Caki2 (cell line): ENCODE data around the gene AJM1. TPM values are rescaled to one million over a fixed set of nuclear protein-coding genes. Genes with fewer than 3 reads are reported as not detected.
A peak's percentile ranks its signal among the peaks of the same experiment; 100 is the strongest.
"Not testable (repeated sequence)": the region's sequence is repeated elsewhere in the genome, so short reads cannot be mapped to it uniquely, and the experiment has no call there.

ENCODE experiments used
- DNase-seq: peaks from one replicate; pipeline ENCODE4 v3.0.0-alpha.2; 2015; ENCODE audit warnings: low read depth
- in situ Hi-C: cut with HindIII; loops from 2 replicates; pipeline ENCODE4 v1.10.0; 2016; ENCODE audit warnings: low sequenced_read_pairs, low pct_unique_long_range_greater_than_20kb, mixed read lengths
- total RNA-seq: library from RNA; depleted of rRNA; stranded (reverse); fragments of >200 nt; shearing (Covaris generic); gene quantifications from 2 replicates; pipeline ENCODE4 v1.2.3, GENCODE V29; 2014; ENCODE audit warnings: low replicate concordance; rRNA removed

AJM1 gene
- 1.3 and 1.7 TPM in 2 replicates for total RNA-seq

DNA sequence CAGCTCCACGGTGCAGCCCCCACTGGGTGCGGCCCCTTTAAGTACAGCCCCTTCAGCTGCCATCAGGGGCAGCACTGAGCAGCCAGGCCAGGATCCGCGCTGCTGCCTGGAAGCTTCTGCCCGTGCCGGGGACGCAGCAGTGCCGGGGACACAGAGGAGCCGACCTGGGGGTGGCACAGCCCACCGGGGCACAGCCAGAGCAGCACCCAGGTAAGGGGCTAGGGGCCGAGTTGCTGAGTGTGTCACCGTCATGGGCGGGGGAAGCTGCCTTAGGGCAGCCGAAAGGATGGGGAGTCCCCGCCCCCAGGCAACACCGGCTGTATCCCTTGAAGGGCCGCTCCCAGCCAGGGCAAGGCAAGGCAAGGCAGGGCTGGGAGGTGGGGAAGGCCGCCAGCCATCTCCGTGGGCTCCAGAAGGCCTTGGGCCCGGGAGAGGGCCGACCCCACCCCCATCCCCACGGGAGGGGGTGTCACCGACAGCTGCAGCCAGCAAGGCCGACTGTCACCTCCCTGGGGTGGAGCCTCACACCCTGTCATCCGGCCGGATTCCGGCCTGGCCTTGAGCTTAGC lies at the start of gene AJM1:
TSS of gene AJM1 (plus strand) at position 99 of the 569 bp plus-strand sequence. CDS start 1,937 bp downstream, outside the sequence.
- in situ Hi-C loops = not testable (repeated sequence)
- peak; percentile 70 for DNase-seq

DNA sequence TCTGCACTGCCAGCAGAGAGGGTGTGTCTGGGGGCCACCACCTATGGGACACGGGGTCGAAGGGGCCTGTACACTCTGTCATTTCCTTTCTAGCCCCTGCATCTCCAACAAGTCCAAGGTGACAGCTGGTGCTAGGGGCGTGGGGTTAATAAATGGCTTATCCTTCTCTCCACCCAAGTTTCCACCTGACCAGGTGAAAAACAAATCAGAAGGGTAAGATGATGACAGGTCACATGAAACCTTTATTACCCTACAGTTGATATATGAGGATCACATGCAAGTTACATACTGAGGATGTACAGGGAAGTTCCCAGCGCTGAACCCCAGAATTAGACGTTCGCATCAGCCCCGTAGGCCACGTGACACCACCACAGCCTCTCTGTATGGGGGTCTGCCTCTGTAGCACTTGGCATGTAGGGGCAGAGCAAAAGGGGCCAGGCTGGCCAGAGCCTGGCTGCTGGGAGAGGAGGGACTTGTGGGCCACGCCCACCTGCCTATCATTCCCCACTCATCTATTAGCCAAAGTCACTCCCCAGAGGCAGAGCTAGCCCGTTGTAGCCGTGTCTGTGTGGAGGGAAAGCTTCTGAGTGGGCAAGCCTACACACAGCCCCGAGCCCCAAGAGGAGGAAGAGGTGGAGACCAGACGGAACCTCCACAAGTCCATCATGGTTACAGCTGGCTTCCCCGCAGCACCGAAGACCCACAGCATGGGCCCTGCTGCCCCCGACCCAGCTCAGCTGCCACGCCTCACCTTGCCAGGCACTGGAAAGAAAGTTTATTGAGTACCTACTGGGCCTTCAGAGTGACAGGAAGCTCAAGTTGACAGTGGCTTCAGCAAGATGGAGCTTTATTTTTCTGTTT lies 49.0 kb upstream of the AJM1 start:
- DNase-seq = peak; percentile 50
- in situ Hi-C loops = no loop called here

DNA sequence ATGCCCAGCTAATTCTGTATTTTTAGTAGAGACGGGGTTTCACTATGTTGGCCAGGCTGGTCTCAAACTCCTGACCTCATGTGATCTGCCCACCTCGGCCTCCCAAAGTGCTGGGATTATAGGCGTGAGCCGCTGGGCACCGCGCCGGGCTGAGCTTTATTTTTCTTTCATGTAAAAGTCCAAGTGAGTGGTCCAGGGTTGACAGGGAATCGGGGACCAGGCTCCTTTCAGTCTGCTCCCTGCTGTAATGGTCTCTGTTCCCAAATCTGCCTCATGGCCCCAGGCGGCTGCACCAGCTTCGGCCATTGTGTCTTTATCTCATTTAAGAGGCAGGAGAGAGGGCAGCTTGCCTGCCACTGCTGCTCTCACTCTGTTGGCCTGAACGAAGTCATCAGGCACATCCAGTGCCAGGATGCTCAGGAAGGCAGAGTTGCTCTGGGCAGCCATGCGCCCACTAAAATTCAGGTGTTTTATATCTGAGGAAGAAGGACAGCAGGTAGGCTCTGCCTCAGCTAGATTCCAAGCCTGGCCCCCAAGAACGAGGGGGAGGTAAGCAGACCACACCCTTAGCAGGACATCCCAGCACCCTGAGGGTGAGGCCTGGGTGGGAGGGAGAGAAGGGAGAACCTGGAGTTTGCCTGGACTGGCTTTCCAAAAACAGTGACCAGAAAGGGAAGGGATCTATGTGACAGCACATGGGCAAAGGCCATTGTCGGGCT lies 47.8 kb upstream of the AJM1 start:
- in situ Hi-C loops = no loop called here
- DNase-seq = no peak

DNA sequence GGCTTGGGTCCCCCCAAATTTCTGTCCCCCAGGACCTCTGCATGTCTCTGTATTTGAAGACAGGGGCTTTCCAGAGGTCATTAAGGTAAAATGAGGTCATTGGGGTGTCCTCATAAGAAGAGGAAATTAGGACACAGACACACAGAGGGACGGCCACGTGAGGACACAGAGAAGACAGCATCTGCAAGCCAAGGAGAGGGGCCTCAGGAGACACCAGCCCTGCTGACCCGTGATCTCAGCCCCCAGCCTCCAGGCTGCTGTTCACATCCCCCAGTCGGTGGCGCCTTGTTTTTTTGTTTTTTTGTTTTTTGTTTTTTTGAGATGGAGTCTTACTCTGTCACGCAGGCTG lies 47.3 kb upstream of the AJM1 start:
- in situ Hi-C loops = no loop called here

DNA sequence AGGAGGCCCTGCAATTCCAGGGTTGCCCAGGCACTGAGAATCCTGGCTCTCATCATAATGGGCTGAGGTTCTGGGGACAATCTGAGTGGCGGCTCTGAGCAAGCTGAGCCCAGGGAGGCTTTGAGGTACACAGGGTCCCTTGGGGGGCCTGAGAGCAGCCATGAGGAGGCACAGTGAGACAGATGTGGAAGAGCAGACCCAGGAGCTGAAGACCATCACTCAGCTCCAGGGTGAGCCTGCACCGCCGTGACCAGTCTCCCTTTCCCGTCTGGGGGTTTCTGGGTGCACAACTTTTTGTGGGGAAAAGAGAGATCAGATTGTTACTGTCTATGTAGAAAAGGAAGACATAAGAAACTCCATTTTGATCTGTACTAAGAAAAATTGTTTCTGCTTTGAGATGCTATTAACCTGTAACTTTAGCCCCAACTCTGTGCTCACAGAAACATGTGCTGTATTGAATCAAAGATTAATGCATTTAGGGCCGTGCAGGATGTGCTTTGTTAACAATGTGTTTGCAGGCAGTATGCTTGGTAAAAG lies 46.0 kb upstream of the AJM1 start, which contains the start of gene CCDC183:
TSS of gene CCDC183 (plus strand) at position 101 of the 537 bp plus-strand sequence. CDS start at position 161, 60 bp downstream.
- in situ Hi-C loops = no loop called here
- no peak for DNase-seq

More for the DNA sequence above, 47.3 kb upstream of the AJM1 start:
- no peak for DNase-seq

DNA sequence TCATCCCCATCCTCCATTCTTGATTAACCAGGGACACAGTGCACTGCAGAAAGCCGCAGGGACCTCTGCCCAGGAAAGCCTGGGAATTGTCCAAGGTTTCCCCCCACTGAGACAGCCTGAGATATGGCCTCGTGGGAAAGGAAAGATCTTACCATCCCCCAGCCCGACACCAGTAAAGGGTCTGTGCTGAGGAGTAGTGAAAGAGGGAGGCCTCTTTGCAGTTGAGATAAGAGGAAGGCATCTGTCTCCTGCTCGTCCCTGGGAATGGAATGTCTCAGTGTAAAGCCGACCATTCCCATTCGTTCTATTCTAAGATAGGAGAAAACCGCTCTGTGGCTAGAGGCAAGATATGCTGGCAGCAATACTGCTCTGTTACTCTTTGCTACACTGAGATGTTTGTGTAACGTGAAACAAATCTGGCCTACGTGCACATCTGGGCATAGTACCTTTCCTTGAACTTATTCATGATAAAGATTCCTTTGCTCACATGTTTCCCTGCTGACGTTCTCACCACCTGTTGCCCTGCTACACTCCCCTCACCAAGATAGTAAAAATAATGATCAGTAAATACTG lies 45.4 kb upstream of the AJM1 start:
- DNase-seq, in situ Hi-C loops: not testable (repeated sequence)

DNA sequence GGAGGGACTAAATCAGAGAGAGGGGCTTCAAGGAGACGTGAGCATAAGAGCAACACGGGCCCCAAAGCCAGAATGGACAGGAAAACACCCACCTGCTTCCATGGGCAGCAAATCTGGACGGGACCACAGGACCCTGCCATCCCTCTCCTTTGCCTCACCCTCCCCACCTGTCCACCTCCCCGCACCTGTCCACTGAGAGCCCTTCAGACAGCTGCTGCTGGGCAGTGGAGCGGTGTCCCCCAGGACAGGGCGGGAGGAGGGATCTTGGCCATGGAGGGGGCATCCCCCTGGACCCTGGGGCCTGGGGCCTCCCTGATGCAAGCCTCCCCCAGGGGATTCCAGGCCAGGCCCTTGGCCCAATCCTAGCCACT lies 43.6 kb upstream of the AJM1 start:
- DNase-seq = no peak
- in situ Hi-C loops = no loop called here

DNA sequence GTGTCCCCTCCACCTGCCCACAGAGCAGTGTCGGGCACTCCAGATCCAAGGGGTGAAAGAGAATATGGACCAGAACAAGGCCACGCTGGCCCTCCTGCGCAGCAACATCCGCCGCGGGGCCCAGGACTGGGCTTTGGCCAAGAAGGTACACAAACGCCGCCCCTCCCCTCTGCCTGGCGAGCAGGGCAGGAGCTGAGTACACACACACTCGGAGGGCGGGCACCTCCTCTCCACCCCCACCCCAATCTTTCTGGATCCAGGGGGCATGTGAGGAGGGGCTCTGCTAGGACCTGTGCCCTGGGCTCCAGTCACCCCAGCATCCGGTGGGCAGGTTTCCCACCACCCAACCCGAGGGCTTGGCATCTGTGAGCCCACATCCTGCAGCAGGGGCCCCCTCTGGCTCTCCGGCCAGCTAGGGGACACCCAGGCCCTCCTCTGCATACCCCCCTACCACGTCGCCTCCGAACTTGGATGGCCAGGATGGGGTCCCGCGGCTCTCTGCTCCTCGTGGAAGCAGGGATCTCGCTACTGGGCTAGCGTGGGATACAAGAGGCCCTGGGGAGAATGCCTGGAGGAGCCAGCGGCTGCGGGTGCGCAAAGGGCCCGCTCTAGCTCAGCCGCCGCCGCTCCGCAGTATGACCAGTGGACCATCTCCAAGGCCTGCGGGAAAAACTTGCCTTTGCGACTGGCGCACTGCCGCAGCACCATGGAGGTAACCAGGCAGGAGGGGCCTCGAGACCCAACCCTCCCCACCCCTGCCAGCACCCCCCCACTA lies 43.0 kb upstream of the AJM1 start:
- in situ Hi-C loops = no loop called here

DNA sequence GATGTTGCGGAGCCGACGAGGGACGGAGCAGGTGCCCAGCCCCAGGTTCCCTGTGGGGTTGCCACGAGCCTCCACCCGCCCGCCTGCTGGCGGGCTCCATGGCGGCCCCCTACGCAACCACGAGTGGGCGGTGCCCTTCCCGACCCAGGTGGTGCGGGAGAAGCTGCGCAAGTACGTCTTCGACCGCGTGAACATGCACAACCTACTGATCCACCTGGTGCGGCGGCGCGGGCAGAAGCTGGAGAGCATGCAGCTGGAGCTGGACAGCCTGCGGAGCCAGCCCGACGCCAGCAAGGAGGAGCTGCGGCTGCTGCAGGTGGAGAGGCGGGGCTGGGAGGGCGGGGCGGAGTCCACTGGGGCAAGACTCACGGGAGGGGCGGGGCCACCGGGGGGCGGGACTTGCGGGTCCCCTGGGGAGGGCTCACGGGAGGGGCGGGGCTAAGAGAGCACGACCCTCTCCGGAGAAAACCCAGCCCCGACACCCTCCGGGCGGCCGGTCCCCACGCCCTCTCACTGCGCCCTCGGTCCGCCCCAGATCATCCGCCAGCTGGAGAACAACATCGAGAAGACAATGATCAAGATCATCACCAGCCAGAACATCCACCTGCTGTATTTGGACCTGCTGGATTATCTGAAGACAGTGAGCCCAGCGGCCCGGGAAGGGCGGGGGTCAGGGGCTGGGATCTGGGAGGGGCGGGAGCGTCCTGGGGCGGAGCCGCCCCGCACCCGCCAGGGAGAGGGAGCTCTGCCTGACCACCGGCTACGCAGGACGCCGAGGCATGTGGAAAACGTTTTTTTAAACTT lies 42.2 kb upstream of the AJM1 start:
- DNase-seq = peak; percentile 78

More for the DNA sequence above, 43.0 kb upstream of the AJM1 start:
- DNase-seq = no peak

DNA sequence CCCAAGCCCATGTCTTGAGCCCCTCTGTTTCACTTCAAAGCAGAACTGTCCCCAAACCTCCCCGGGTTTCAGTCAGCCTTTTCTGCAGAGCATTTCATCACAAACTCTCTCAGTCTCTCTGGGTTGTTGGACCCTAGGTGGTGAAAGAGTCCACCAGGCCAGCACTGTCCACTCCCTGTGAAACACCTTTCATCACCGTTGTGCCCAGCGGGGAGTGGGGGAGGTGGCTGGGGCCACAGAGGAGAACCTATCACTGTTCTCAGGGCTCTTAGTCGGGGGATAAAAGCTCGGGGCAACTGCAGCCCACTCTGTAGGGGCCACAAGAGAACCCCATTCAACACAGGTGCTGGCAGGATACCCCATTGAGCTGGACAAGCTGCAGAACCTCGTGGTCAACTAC lies 40.0 kb upstream of the AJM1 start:
- in situ Hi-C loops = no loop called here
- DNase-seq = no peak

More for the DNA sequence above, 42.2 kb upstream of the AJM1 start:
- in situ Hi-C loops = no loop called here

DNA sequence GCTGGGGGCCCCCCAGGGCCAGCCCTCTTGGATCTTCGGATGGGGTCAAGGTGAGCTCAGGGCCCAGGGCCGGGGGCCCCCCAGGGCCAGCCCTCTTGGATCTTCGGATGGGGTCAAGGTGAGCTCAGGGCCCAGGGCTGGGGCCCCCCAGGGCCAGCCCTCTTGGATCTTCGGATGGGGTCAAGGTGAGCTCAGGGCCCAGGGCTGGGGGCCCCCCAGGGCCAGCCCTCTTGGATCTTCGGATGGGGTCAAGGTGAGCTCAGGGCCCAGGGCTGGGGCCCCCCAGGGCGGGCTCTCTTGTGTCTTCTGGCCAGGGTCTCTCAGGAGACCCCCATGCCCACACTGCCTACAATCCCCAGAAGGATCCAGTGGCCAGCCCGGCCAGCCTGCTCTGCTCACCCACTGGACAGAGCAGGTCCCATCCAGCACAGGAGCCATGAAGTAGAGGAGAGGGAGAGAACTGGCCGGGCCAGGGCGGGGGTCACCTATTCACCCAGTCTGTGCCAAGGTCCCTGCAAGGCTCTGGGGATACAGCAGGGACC lies 39.2 kb upstream of the AJM1 start:
- in situ Hi-C loops, DNase-seq: not testable (repeated sequence)

DNA sequence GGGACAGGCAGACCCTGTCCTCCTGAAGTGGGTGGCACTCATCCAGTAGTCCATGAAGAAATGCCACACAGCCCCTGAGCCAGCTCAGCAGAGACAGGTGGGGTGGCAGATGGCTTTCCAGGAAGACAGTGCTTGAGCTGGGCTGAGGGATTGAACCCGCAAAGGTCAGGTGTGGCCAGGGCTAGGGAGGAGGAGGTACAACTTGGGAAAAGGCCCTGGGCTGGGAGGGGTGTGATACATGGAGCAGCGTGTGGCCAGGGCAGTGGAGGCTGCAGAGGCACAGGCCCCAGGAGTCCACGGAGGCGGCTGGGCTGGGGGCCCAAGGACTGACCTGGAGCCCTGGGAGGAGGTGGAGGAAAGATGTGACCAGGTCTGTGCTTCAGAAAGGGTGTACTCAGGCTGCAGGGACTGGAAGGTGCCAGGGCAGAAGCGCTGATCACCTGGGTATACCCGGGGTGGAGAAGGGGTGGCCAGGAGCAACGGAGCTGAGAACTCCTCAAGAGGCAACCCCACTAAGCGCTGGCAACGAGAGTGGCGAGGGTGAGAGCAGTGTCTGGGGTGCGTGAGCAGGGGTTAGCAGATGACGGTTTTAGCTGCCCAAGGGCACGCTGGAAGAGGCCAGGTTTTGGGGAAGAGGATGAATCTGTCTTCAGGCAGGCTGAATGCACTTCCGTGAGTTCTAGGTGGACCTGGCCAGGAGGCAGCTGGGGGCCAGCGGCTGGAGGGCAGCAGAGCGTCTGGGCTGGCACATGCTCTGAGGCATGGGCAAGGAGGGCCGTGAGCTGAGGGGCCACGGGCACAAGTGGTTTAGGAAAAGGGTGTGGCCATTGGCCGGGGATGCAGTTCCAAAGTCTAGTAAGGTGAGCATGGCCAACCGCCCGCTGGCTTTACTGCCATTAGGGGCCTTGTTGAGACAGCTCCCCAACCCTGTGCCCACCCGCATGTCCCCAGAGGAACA lies 38.4 kb upstream of the AJM1 start:
- in situ Hi-C loops = no loop called here
- DNase-seq = no peak

DNA sequence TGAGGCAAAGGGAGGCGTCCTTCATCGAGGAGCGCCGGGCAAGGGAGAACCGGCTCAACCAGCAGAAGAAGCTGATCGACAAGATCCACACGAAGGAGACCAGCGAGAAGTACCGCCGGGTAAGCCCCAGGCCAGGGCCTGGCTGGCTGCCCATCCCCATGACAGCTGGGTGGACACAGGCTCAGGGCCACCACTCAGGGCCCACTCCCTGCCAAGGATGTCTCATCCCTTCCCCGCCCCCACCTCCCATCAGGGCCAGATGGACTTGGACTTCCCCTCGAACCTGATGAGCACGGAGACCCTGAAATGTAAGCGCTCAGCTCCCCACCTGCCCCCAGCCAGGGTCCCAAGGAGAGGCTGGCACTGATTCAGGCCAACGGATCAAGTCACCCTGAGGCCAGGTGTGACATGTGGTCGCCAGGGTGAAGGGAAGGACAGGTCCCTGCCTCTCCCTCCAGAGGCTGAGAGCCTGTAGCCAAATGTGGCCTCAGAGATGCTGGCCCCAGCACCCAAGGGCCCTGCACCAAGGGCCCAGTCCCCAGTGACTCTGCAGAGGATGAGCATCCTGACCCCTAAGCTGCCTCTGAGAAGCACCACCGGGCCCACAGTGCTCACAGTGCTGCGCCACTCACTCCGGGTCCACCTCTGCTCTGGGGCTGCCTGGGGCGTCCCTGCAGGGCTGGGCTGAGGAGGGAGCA lies 37.6 kb upstream of the AJM1 start:
- in situ Hi-C loops = no loop called here

DNA sequence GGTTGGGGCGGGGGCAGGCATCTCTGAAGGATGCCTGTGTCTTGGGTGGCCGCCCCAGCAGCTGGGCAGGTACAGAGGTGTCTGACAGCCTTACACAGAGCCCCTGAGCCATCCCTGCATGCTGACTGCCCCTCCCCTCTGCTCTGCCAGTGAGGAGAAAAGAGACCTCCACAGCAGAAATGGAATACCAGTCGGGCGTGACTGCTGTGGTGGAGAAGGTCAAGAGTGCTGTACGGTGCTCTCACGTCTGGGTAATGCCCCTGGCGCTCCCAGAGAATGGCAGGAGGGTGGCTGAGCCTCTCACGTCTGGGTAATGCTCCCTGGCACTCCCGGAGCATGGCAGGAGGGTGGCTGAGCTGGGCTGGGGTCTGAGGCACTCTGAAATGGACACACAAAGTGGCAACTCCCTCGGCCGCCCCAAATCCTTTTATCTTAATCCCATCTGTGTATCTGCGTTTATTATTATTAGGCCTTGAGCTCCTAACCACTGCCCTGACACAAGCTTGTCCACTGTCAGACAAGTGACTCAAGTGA lies 37.0 kb upstream of the AJM1 start:
- in situ Hi-C loops = no loop called here
- no peak for DNase-seq

More for the DNA sequence above, 37.6 kb upstream of the AJM1 start:
- DNase-seq = no peak

DNA sequence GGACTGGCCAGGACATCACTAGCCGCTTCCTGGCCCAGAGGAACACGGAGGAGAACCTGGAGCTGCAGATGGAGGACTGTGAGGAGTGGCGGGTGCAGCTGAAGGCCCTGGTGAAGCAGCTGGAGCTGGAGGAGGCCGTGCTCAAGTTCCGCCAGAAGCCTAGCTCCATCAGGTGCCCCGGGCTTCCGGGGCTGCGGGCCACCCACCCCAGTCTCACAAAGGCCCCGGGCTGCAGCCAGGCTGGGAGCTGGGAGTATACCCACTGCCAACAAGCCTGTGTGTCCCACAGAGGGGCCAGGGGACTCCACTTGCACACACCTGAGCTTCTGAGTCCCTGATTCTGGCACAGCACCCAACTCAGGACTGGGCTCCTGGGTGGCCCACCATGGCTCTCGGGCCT lies 36.2 kb upstream of the AJM1 start:
- DNase-seq = no peak
- in situ Hi-C loops = no loop called here
